T-cell (primary cell): ENCODE measurements around the gene TFF2. TPM values are rescaled to one million over a fixed set of nuclear protein-coding genes. Genes with fewer than 3 reads are reported as not detected.

Experiments
- ATAC-seq, 4 experiments: fragments of 200-7000 bp in 3 of 4; fragments of 150-1000 bp in 1 of 4; cut with Tn5 transposase; replicated peaks in 1 of 4; 1 replicate in 3 of 4; 2 replicates in 1 of 4; pipeline ENCODE4 v1.10.0; 2021; ENCODE audit warnings: moderate library complexity in 3 of 4, mild to moderate bottlenecking in 2 of 4, moderate number of reproducible peaks in 1 of 4
- CTCF ChIA-PET, 2 donors: fragments of 300-600 bp; sonication (Branson Sonifier 250); formaldehyde crosslinking; loops; one replicate each; lab custom pipeline; 2022; ENCODE audit warnings: antibody characterized with exemption in 2 of 2; lab: Charles Lee
- POLR2A ChIA-PET, 2 donors: fragments of 300-600 bp; sonication (Branson Sonifier 250); formaldehyde crosslinking; loops; one replicate each; lab custom pipeline; 2022; ENCODE audit warnings: antibody characterized with exemption in 2 of 2; lab: Charles Lee
- DNase-seq, 35 experiments: peaks; one replicate each; pipeline versions ENCODE4 v3.0.0 to v3.0.0-alpha.2; 2013 to 2023
- H3K27ac ChIP-seq: one replicate; pipeline ENCODE4 v1.5.1; 2013; ENCODE audit warnings: low read length
- H3K27me3 ChIP-seq, 2 experiments: replicated peaks in 1 of 2; 1 replicate in 1 of 2; 2 replicates in 1 of 2; pipeline versions ENCODE4 v1.6.1 to v1.7.0; 2013; ENCODE audit warnings: low read length in 1 of 2, mixed read lengths in 1 of 2; ENCODE audit not compliant: control insufficient read depth in 2 of 2, insufficient read depth in 2 of 2; ENCODE audit errors: extremely low read depth in 1 of 2
- H3K36me3 ChIP-seq, 2 donors: 1 replicate in 1 of 2; 2 replicates in 1 of 2; pipeline versions ENCODE4 v1.6.1 to v1.7.0; 2013; ENCODE audit warnings: low read length in 1 of 2; ENCODE audit not compliant: control insufficient read depth in 2 of 2, insufficient read depth in 1 of 2; ENCODE audit errors: extremely low read depth in 1 of 2
- H3K4me1 ChIP-seq, 2 experiments: 1 replicate in 1 of 2; 2 replicates in 1 of 2; pipeline versions ENCODE4 v1.6.1 to v1.7.0; 2013; ENCODE audit warnings: low read length in 2 of 2, mixed read lengths in 1 of 2; ENCODE audit not compliant: insufficient read depth in 2 of 2, control insufficient read depth in 1 of 2; ENCODE audit errors: extremely low read depth in 1 of 2
- H3K4me3 ChIP-seq, 2 donors: 1 replicate in 1 of 2; 2 replicates in 1 of 2; pipeline versions ENCODE4 v1.5.1 to v1.7.0; 2013; ENCODE audit warnings: mild to moderate bottlenecking in 2 of 2, low read length in 1 of 2, moderate library complexity in 1 of 2; ENCODE audit not compliant: control insufficient read depth in 1 of 2; ENCODE audit errors: extremely low read depth in 1 of 2
- H3K9me3 ChIP-seq: 2 replicates; pipeline ENCODE4 v1.7.0; 2013
- H3K27ac Mint-ChIP-seq, 2 donors: one replicate each; pipeline ENCODE4 v1.8.0; 2020 to 2021; ENCODE audit warnings: mild to moderate bottlenecking in 2 of 2, mixed read lengths in 2 of 2
- H3K27me3 Mint-ChIP-seq, 2 donors: one replicate each; pipeline ENCODE4 v1.8.0; 2021 to 2022; ENCODE audit warnings: mixed read lengths in 2 of 2
- H3K36me3 Mint-ChIP-seq: one replicate; pipeline ENCODE4 v1.8.0; 2021; ENCODE audit warnings: mixed read lengths
- H3K4me1 Mint-ChIP-seq, 3 donors: one replicate each; pipeline ENCODE4 v1.8.0; 2020 to 2022; ENCODE audit warnings: mixed read lengths in 3 of 3, mild to moderate bottlenecking in 1 of 3
- H3K4me3 Mint-ChIP-seq, 3 donors: one replicate each; pipeline ENCODE4 v1.8.0; 2020 to 2022; ENCODE audit warnings: mild to moderate bottlenecking in 3 of 3, mixed read lengths in 3 of 3, moderate library complexity in 3 of 3
- H3K9me3 Mint-ChIP-seq, 3 donors: one replicate each; pipeline ENCODE4 v1.8.0; 2020 to 2022; ENCODE audit warnings: mixed read lengths in 3 of 3
- WGBS: methylation state at CpG from one replicate; pipeline ENCODE4 v1.1.5; 2013; ENCODE audit warnings: missing lambda C conversion rate; ENCODE audit not compliant: insufficient coverage; 5-methylcytosine and 5-hydroxymethylcytosine counted together
- total RNA-seq, 35 experiments: library from RNA in 6 of 35; stranded (reverse) in 6 of 35; fragments of 120-200 nt in 1 of 35; gene quantifications; one replicate each; pipeline versions ENCODE4 v1.2.1 to v1.2.4 and lab custom pipeline; 2013 to 2026

Gene TFF2
- under 1 TPM in 1 of 5 donors, not detected in 4; 0.38 TPM for total RNA-seq
- 5.9 TPM for total RNA-seq (2013)
- total RNA-seq (lab: John Stamatoyannopoulos, UW) = 0 reads per million in 29 experiments

DNA sequence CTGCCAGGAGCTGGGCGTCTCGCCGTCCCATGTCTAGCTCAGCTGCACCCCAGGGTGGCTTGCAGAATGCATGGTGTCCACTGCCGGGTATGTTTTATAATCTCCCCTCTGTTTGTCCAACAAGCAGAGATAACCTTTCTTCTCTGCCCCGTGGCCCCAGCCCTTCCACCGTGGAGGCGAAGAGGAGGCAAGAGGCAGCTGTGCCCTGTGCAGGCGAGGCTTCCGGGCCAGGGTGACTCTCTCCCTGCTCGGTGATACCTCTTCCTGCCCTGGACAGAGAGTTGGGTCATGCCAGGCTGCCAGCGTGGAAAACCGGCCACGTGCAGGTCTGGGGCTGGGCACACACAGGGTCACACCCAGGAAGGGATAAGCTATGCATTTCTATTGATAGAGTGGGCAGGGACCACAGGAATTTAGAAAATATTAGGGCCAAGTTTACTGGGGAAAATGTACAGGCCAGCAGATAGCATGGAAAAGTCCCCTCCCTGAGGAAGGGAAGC, at the start of gene TFF2:
TFF2 (minus strand) TSS at position 68 of the 500 bp plus-strand sequence; CDS start at position 31, 37 bp downstream.
- H3K27me3 ChIP-seq = peaks cover 0 to 14% of the 10 kb centered on the region in 2 experiments
- H3K4me1 Mint-ChIP-seq = no peaks in the 10 kb centered on the region
- CTCF ChIA-PET = no interaction called here
- WGBS = 85% methylated on average over 11 of the region's 13 CpGs
- peaks cover 0 to 4% of the 10 kb centered on the region in 2 donors for H3K27me3 Mint-ChIP-seq
- H3K9me3 ChIP-seq = no peaks in the 10 kb centered on the region
- DNase-seq (no peak), ATAC-seq (no peak)
- H3K36me3 ChIP-seq = no peaks in the 10 kb centered on the region
- peaks cover 5% of the 10 kb centered on the region for H3K36me3 Mint-ChIP-seq
- H3K4me3 ChIP-seq = no peak within 1 kb of the TSS
- H3K4me3 Mint-ChIP-seq = no peak within 1 kb of the TSS
- peak within 1 kb of the TSS in 1 of 2 donors; percentile 52 for H3K27ac Mint-ChIP-seq
- H3K9me3 Mint-ChIP-seq = peaks cover 4 to 14% (median 10%) of the 10 kb centered on the region in 3 donors
- POLR2A ChIA-PET = no interaction called here
- no peak within 1 kb of the TSS for H3K27ac ChIP-seq
- H3K4me1 ChIP-seq = no peaks in the 10 kb centered on the region

GRCh38 chr21:42400525-42400924, 49.7 kb upstream of the TFF2 start:
- H3K9me3 Mint-ChIP-seq = peaks cover 0 to 9% (median 6%) of the 10 kb centered on the region in 3 donors
- WGBS = 20% methylated on average over 1 of the region's 4 CpGs
- CTCF ChIA-PET = no interaction called here
- POLR2A ChIA-PET = interaction anchor here in 1 of 2 donors (0.6 kb wide), 1 partner anchor 389 kb away, joined by 3 read pairs; no protein-coding TSS in a partner anchor
- H3K36me3 ChIP-seq = no peaks in the 10 kb centered on the region
- no peak overlapping the region for H3K4me3 ChIP-seq
- peaks cover 2% of the 10 kb centered on the region for H3K36me3 Mint-ChIP-seq
- peak overlapping the region; percentile 52 to 75 for H3K27ac Mint-ChIP-seq
- H3K9me3 ChIP-seq = no peaks in the 10 kb centered on the region
- no peaks in the 10 kb centered on the region for H3K27me3 Mint-ChIP-seq
- no peak for ATAC-seq
- H3K4me1 Mint-ChIP-seq = peaks cover 57 to 64% (median 62%) of the 10 kb centered on the region in 3 donors
- peak in 1 of 35 experiments; percentile 51 for DNase-seq
- no peak overlapping the region for H3K27ac ChIP-seq
- peaks cover 26 to 60% of the 10 kb centered on the region in 2 experiments for H3K4me1 ChIP-seq
- no peaks in the 10 kb centered on the region for H3K27me3 ChIP-seq
- H3K4me3 Mint-ChIP-seq = no peak overlapping the region

DNA sequence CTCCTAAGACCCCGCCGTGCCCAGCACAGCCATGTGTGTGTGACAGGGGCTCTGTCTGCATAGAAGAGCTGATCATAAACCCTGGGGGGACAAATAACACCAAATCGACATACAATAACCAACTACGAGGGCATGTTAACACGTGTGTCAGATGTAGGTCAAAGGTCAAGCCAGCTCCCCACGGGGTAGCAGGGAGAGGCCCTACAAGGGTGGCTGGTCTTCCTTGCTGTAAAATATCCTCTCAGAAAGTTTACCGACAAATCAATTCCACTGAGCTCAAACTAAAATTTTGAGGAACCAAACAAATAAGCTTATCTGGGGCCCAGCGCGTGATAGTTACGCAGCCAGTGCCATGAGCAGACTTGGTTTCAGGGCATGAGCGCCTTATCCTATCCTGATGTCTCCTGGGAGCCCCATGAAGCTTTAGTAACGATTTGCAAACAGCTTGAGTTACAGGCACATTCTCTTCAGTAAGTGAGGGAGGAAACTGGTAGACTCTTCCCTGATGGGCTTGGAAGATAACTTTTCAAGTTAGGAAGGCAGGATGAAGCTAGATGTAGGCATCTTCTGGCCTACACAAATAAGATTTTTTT, 47.7 kb upstream of the TFF2 start:
- H3K4me3 Mint-ChIP-seq = peak overlapping the region in 1 of 3 donors; percentile 40
- no peaks in the 10 kb centered on the region for H3K27me3 Mint-ChIP-seq
- peaks cover 30 to 55% of the 10 kb centered on the region in 2 experiments for H3K4me1 ChIP-seq
- ATAC-seq (no peak), DNase-seq (no peak)
- H3K4me1 Mint-ChIP-seq = peaks cover 57 to 67% (median 62%) of the 10 kb centered on the region in 3 donors
- H3K9me3 ChIP-seq = no peaks in the 10 kb centered on the region
- H3K27ac ChIP-seq = no peak overlapping the region
- H3K27ac Mint-ChIP-seq = peak overlapping the region; percentile 84 to 90
- ChIA-PET CTCF (interaction anchor here in 1 of 2 donors (0.6 to 0.7 kb wide), 3 partner anchors 13 to 99 kb away, joined by 3 to 8 read pairs (median 4); no protein-coding TSS in a partner anchor), POLR2A (interaction anchor here in 1 of 2 donors (0.6 to 0.7 kb wide), 2 partner anchors 10 to 178 kb away, joined by 3 read pairs; no protein-coding TSS in a partner anchor)
- H3K4me3 ChIP-seq = no peak overlapping the region
- H3K36me3 ChIP-seq = no peaks in the 10 kb centered on the region
- H3K27me3 ChIP-seq = no peaks in the 10 kb centered on the region
- WGBS = 87% methylated on average over 9 of the region's 12 CpGs
- H3K9me3 Mint-ChIP-seq = peaks cover 0 to 9% (median 6%) of the 10 kb centered on the region in 3 donors
- H3K36me3 Mint-ChIP-seq = no peaks in the 10 kb centered on the region

DNA sequence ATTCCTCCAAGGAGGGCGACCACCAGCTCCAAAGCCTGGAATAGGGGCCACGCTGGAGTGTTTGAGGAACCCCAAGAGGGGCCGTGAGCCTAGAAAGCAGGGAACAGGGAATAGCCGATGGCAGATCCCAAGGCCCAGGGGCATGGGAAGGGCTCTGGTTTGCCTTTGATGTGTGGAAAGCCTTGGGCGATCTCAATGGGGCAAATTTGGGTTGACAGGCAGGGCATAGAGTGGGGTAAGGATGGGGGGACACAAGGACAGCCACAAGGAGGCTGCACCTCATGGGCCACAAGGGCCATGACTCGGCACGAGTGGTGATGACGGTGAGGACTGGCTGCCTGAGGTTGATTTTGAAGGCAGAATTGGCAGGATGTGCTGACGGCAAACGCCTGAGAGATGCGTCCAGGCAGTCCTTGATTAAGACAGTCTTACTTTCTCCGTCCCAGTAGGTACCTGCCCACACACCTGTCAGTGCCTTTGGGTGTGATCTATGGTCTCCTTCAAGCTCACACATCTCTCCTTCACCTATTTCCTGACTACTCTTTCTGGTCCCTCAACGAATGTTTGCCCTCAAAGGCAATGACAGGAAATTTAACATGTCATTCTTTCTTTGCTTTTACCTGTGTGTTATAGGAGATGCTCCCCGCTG, 47.1 kb upstream of the TFF2 start:
- POLR2A ChIA-PET = no interaction called here
- no peak overlapping the region for H3K4me3 ChIP-seq

DNA sequence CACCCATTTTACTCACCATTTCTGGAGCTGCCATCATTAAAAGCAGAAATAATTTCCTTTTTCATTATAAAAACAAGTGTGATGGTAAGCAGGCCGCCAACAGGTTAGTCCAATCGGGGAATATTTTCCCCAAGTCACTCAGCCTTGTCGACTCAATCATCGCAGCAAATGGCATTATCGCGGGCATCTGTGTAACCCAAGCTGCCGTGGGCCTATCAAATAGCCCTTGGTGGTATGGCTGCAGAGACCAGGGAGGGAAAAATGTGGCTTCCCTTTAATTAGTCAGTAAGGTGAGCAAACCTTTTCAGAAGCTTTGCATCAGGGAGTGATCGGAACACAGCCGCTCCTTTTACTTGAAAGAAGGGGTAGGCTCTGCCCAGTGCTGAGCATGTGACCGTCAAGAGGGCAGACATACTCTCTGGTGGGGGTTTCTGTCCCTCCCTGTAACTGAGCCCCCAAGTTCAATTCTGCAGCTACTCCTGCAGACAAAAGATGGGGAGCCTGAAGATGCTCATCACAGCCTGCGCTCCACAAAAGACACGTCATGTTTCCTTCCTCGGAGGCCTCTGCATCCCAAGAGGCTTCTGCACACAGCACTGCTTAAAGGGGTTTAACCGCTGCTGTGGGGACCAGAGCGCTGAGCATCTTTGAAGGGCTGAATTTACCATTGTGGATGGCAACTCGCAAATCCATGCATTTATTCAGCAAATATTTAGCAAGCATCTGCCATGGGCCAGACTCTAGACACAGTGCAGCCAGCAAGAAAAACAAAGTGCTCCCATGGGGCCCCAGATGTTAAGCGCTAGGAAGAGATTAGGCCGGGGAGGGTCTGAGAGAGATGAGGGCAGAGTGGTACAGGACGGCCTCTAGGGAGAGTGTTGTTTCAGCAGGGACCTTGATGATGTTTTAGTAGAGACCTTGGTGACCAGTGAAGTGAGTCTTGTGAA, 46.3 kb upstream of the TFF2 start:
- H3K4me3 Mint-ChIP-seq = peak overlapping the region in 1 of 3 donors; percentile 23
- no peak for DNase-seq
- CTCF ChIA-PET = no interaction called here

More for the DNA sequence above, 47.1 kb upstream of the TFF2 start:
- Mint-ChIP-seq H3K9me3 (peaks cover 0 to 9% (median 6%) of the 10 kb centered on the region in 3 donors), H3K27ac (peak overlapping the region; percentile 84 to 90), H3K4me1 (peaks cover 57 to 68% (median 64%) of the 10 kb centered on the region in 3 donors), H3K4me3 (peak overlapping the region in 1 of 3 donors; percentile 40), H3K36me3 (no peaks in the 10 kb centered on the region), H3K27me3 (no peaks in the 10 kb centered on the region)
- Histone ChIP-seq H3K9me3 (no peaks in the 10 kb centered on the region), H3K27me3 (no peaks in the 10 kb centered on the region), H3K36me3 (no peaks in the 10 kb centered on the region), H3K4me1 (peaks cover 28 to 53% of the 10 kb centered on the region in 2 experiments), H3K27ac (no peak overlapping the region)
- peak in 2 of 35 experiments; percentile 21 to 35 for DNase-seq
- peak in 3 of 4 experiments; percentile 15 to 65 (median 21) for ATAC-seq
- CTCF ChIA-PET = no interaction called here
- WGBS = 90% methylated on average over 8 of the region's 14 CpGs

More for the DNA sequence above, 46.3 kb upstream of the TFF2 start:
- no peaks in the 10 kb centered on the region for H3K27me3 ChIP-seq
- WGBS = 98% methylated on average over 12 of the region's 19 CpGs
- POLR2A ChIA-PET = no interaction called here
- no peak overlapping the region for H3K4me3 ChIP-seq
- Mint-ChIP-seq H3K9me3 (peaks cover 0 to 8% (median 6%) of the 10 kb centered on the region in 3 donors), H3K36me3 (no peaks in the 10 kb centered on the region), H3K27me3 (no peaks in the 10 kb centered on the region), H3K27ac (peak overlapping the region; percentile 84 to 90), H3K4me1 (peaks cover 59 to 69% (median 64%) of the 10 kb centered on the region in 3 donors)
- H3K36me3 ChIP-seq = no peaks in the 10 kb centered on the region
- peaks cover 33 to 53% of the 10 kb centered on the region in 2 experiments for H3K4me1 ChIP-seq
- no peak overlapping the region for H3K27ac ChIP-seq
- no peak for ATAC-seq
- H3K9me3 ChIP-seq = no peaks in the 10 kb centered on the region
